WTC11 (cell line): ENCODE measurements around the gene TEX44. TPM values are rescaled to one million over a fixed set of nuclear protein-coding genes. Genes with fewer than 3 reads are reported as not detected.

ENCODE experiments used
- AFF4 ChIP-seq: sonication (generic); formaldehyde crosslinking; IDR thresholded peaks from 2 replicates; pipeline ENCODE4 v1.8.1; 2023; ENCODE audit warnings: mild to moderate bottlenecking, missing genetic modification reagents, borderline replicate concordance
- ARID4B ChIP-seq: sonication (generic); formaldehyde crosslinking; IDR thresholded peaks from 2 replicates; pipeline ENCODE4 v1.8.0; 2023; ENCODE audit warnings: missing genetic modification reagents, mild to moderate bottlenecking, borderline replicate concordance
- E2F4 ChIP-seq: sonication (generic); formaldehyde crosslinking; IDR thresholded peaks from 2 replicates; pipeline ENCODE4 v1.8.1; 2022; ENCODE audit warnings: low read depth, mild to moderate bottlenecking, moderate library complexity, missing genetic modification reagents, borderline replicate concordance
- ETV6 ChIP-seq: sonication (generic); formaldehyde crosslinking; IDR thresholded peaks from 2 replicates; pipeline ENCODE4 v1.8.1; 2022; ENCODE audit warnings: mild to moderate bottlenecking, missing genetic modification reagents
- FOXK1 ChIP-seq: sonication (generic); formaldehyde crosslinking; IDR thresholded peaks from 2 replicates; pipeline ENCODE4 v1.8.0; 2022; ENCODE audit warnings: mild to moderate bottlenecking, moderate library complexity, missing genetic modification reagents
- HMGA2 ChIP-seq: fragments of 250-450 bp; sonication (Bioruptor Pico); IDR thresholded peaks from 2 replicates; pipeline ENCODE4 v1.4.0; 2021; ENCODE audit warnings: mild to moderate bottlenecking, moderate library complexity
- NR1H2 ChIP-seq: sonication (generic); formaldehyde crosslinking; IDR thresholded peaks from 2 replicates; pipeline ENCODE4 v1.9.0; 2021; ENCODE audit warnings: mild to moderate bottlenecking, moderate library complexity, missing genetic modification reagents
- NR3C1 ChIP-seq: sonication (generic); formaldehyde crosslinking; conservative IDR thresholded peaks from 2 replicates; pipeline ENCODE4 v1.8.1; 2023; ENCODE audit warnings: low read depth, mild to moderate bottlenecking, missing genetic modification reagents
- OVOL2 ChIP-seq: fragments of 250-450 bp; sonication (Bioruptor Pico); IDR thresholded peaks from 2 replicates; pipeline ENCODE4 v1.9.0; 2021; ENCODE audit warnings: mild to moderate bottlenecking, borderline replicate concordance
- RORB ChIP-seq: fragments of 250-450 bp; sonication (Bioruptor Pico); IDR thresholded peaks from 2 replicates; pipeline ENCODE4 v1.9.0; 2021; ENCODE audit warnings: mild to moderate bottlenecking
- SMAD3 ChIP-seq: sonication (generic); formaldehyde crosslinking; IDR thresholded peaks from 2 replicates; pipeline ENCODE4 v1.8.0; 2022; ENCODE audit warnings: missing genetic modification reagents, mild to moderate bottlenecking, borderline replicate concordance
- ZBTB21 ChIP-seq: sonication (generic); formaldehyde crosslinking; IDR thresholded peaks from 2 replicates; pipeline ENCODE4 v1.8.1; 2023; ENCODE audit warnings: mild to moderate bottlenecking, missing genetic modification reagents, borderline replicate concordance
- ZNF138 ChIP-seq: sonication (generic); formaldehyde crosslinking; conservative IDR thresholded peaks from 2 replicates; pipeline ENCODE4 v1.8.1; 2022; ENCODE audit warnings: mild to moderate bottlenecking, moderate library complexity, missing genetic modification reagents
- ZNF219 ChIP-seq: sonication (generic); formaldehyde crosslinking; IDR thresholded peaks from 2 replicates; pipeline ENCODE4 v1.8.0; 2023; ENCODE audit warnings: missing genetic modification reagents, mild to moderate bottlenecking, borderline replicate concordance
- ZNF317 ChIP-seq: sonication (generic); formaldehyde crosslinking; IDR thresholded peaks from 2 replicates; pipeline ENCODE4 v1.8.1; 2023; ENCODE audit warnings: low read depth, mild to moderate bottlenecking, moderate library complexity, missing genetic modification reagents, borderline replicate concordance
- total RNA-seq: library from RNA; stranded (reverse); gene quantifications from 3 replicates; pipeline ENCODE4 v1.2.3, GENCODE V29; 2021
- TF ChIP-seq, protein P1 (sequence below): sonication (generic); formaldehyde crosslinking; IDR thresholded peaks from 2 replicates; pipeline ENCODE4 v1.8.1; 2023; ENCODE audit warnings: mild to moderate bottlenecking, missing genetic modification reagents
- TF ChIP-seq, protein P2 (sequence below): sonication (generic); formaldehyde crosslinking; IDR thresholded peaks from 2 replicates; pipeline ENCODE4 v1.8.1; 2022; ENCODE audit warnings: low read depth, missing genetic modification reagents, borderline replicate concordance
- TF ChIP-seq, protein P3 (sequence below): sonication (generic); formaldehyde crosslinking; IDR thresholded peaks from 2 replicates; pipeline ENCODE4 v1.8.1; 2023; ENCODE audit warnings: mild to moderate bottlenecking, missing genetic modification reagents, moderate library complexity
- TF ChIP-seq, protein P4 (sequence below): sonication (generic); formaldehyde crosslinking; IDR thresholded peaks from 2 replicates; pipeline ENCODE4 v1.8.0; 2022; ENCODE audit warnings: mild to moderate bottlenecking, missing genetic modification reagents

Gene TEX44
- total RNA-seq, 1 experiment from 2014 or later: not detected

GRCh38 chr2:231613663-231614558 is 21.2 kb downstream of the TEX44 start (continued):
- peak; percentile 46; the same call in 1 of the 2 replicates for TF ChIP-seq ARID4B (CRISPR knock-in tag)
- no peak for TF ChIP-seq E2F4 (CRISPR knock-in tag)
- no peak; the same call in 1 of the 2 replicates for TF ChIP-seq ZBTB21 (CRISPR knock-in tag)
- TF ChIP-seq ZNF219 (CRISPR knock-in tag): no peak
- no peak for TF ChIP-seq ZNF317 (CRISPR knock-in tag)
- TF ChIP-seq RORB (CRISPR knock-in tag): no peak
- no peak for TF ChIP-seq NR3C1
- TF ChIP-seq NR1H2 (CRISPR knock-in tag): no peak
- TF ChIP-seq, protein P1, sequence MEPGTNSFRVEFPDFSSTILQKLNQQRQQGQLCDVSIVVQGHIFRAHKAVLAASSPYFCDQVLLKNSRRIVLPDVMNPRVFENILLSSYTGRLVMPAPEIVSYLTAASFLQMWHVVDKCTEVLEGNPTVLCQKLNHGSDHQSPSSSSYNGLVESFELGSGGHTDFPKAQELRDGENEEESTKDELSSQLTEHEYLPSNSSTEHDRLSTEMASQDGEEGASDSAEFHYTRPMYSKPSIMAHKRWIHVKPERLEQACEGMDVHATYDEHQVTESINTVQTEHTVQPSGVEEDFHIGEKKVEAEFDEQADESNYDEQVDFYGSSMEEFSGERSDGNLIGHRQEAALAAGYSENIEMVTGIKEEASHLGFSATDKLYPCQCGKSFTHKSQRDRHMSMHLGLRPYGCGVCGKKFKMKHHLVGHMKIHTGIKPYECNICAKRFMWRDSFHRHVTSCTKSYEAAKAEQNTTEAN (CRISPR knock-in tag): peak; percentile 93
- TF ChIP-seq ZNF138 (CRISPR knock-in tag): no peak
- peak; percentile 72; the same call in 1 of the 2 replicates for TF ChIP-seq ETV6 (CRISPR knock-in tag)
- peak; percentile 12; the same call in 1 of the 2 replicates for TF ChIP-seq SMAD3 (CRISPR knock-in tag)
- TF ChIP-seq, protein P2, sequence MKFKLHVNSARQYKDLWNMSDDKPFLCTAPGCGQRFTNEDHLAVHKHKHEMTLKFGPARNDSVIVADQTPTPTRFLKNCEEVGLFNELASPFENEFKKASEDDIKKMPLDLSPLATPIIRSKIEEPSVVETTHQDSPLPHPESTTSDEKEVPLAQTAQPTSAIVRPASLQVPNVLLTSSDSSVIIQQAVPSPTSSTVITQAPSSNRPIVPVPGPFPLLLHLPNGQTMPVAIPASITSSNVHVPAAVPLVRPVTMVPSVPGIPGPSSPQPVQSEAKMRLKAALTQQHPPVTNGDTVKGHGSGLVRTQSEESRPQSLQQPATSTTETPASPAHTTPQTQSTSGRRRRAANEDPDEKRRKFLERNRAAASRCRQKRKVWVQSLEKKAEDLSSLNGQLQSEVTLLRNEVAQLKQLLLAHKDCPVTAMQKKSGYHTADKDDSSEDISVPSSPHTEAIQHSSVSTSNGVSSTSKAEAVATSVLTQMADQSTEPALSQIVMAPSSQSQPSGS: no peak
- no peak for TF ChIP-seq OVOL2
- no peak for TF ChIP-seq HMGA2 (CRISPR knock-in tag)
- 0 out of 2 replicates have a peak, but pooled peaks have one; percentile 48 for TF ChIP-seq FOXK1 (CRISPR knock-in tag)
- TF ChIP-seq, protein P3, sequence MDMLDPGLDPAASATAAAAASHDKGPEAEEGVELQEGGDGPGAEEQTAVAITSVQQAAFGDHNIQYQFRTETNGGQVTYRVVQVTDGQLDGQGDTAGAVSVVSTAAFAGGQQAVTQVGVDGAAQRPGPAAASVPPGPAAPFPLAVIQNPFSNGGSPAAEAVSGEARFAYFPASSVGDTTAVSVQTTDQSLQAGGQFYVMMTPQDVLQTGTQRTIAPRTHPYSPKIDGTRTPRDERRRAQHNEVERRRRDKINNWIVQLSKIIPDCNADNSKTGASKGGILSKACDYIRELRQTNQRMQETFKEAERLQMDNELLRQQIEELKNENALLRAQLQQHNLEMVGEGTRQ (CRISPR knock-in tag): peak; percentile 36; the same call in 1 of the 2 replicates
- TF ChIP-seq AFF4: no peak; the same call in 1 of the 2 replicates
- TF ChIP-seq, protein P4, sequence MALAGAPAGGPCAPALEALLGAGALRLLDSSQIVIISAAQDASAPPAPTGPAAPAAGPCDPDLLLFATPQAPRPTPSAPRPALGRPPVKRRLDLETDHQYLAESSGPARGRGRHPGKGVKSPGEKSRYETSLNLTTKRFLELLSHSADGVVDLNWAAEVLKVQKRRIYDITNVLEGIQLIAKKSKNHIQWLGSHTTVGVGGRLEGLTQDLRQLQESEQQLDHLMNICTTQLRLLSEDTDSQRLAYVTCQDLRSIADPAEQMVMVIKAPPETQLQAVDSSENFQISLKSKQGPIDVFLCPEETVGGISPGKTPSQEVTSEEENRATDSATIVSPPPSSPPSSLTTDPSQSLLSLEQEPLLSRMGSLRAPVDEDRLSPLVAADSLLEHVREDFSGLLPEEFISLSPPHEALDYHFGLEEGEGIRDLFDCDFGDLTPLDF (CRISPR knock-in tag): peak; percentile 66; the same call in 1 of the 2 replicates
